Fibroblast of the aortic adventitia (primary cell): Measurements from ENCODE around the gene APOA4. TPM values are rescaled to one million over a fixed set of nuclear protein-coding genes. Genes with fewer than 3 reads are reported as not detected.
"Not testable (repeated sequence)": the region's sequence is repeated elsewhere in the genome, so short reads cannot be mapped to it uniquely, and the experiment has no call there.

Experiments
- DNase-seq: peaks from one replicate; pipeline ENCODE4 v3.0.0-alpha.2; 2010; ENCODE audit warnings: low read depth
- H3K4me3 ChIP-seq: 2 replicates; pipeline ENCODE4 v1.5.1; 2011; ENCODE audit warnings: low read depth, mild to moderate bottlenecking, control low read depth, low read length, moderate library complexity
- total RNA-seq: library from RNA; depleted of rRNA; stranded (reverse); fragments of >200 nt; gene quantifications from 2 replicates; pipeline ENCODE4 v1.2.3, GENCODE V29; 2012; ENCODE audit warnings: low replicate concordance
- TF ChIP-seq, protein P1 (sequence below): IDR thresholded peaks from 2 replicates; pipeline ENCODE4 v1.5.1; 2011; ENCODE audit warnings: mild to moderate bottlenecking, low read length, control low read depth, inconsistent platforms; ENCODE audit not compliant: insufficient read depth

Gene APOA4
- total RNA-seq, 1 donor: not detected

GRCh38 chr11:116804001-116804400, 19.1 kb downstream of the APOA4 start:
- no peak overlapping the region for H3K4me3 ChIP-seq
- no peak for DNase-seq
- TF ChIP-seq, protein P1, sequence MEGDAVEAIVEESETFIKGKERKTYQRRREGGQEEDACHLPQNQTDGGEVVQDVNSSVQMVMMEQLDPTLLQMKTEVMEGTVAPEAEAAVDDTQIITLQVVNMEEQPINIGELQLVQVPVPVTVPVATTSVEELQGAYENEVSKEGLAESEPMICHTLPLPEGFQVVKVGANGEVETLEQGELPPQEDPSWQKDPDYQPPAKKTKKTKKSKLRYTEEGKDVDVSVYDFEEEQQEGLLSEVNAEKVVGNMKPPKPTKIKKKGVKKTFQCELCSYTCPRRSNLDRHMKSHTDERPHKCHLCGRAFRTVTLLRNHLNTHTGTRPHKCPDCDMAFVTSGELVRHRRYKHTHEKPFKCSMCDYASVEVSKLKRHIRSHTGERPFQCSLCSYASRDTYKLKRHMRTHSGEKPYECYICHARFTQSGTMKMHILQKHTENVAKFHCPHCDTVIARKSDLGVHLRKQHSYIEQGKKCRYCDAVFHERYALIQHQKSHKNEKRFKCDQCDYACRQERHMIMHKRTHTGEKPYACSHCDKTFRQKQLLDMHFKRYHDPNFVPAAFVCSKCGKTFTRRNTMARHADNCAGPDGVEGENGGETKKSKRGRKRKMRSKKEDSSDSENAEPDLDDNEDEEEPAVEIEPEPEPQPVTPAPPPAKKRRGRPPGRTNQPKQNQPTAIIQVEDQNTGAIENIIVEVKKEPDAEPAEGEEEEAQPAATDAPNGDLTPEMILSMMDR: no peak

GRCh38 chr11:116801662-116802061, 21.4 kb downstream of the APOA4 start:
- DNase-seq, H3K4me3 ChIP-seq: not testable (repeated sequence)

DNA sequence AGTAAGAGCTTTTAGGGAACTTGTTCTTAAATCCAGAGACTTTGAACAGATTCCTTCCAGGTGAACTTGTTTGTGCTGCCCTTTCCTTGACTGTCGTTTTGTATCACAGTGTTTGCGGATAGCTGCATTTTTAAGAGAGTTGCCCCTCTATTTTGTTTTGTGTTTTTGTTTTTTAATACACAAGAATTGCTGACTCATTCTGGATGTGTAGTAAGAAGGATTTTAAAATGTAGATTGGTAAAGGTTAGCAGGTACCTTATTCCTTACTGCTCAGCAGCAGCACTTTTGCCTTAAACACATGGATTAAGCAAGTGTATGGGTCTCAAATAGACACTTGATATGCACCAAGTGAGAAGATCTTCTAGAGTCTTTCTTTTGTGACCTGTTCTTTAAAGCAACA, 22.5 kb downstream of the APOA4 start:
- DNase-seq: no peak
- TF ChIP-seq, protein P1: no peak
- H3K4me3 ChIP-seq: no peak overlapping the region

GRCh38 chr11:116798368-116798767, 24.7 kb downstream of the APOA4 start:
- H3K4me3 ChIP-seq: no peak overlapping the region
- TF ChIP-seq, protein P1: no peak
- no peak for DNase-seq

GRCh38 chr11:116797816-116798215, 25.3 kb downstream of the APOA4 start:
- TF ChIP-seq, protein P1: no peak
- no peak overlapping the region for H3K4me3 ChIP-seq
- DNase-seq: no peak

GRCh38 chr11:116796548-116796947, 26.6 kb downstream of the APOA4 start:
- TF ChIP-seq, protein P1: no peak
- no peak overlapping the region for H3K4me3 ChIP-seq
- no peak for DNase-seq

GRCh38 chr11:116794851-116795250, 28.3 kb downstream of the APOA4 start:
- H3K4me3 ChIP-seq: no peak overlapping the region
- TF ChIP-seq, protein P1: no peak
- no peak for DNase-seq
